Measurements from ENCODE around the gene IMMT. TPM values are rescaled to one million over a fixed set of nuclear protein-coding genes. Genes with fewer than 3 reads are reported as not detected.

The IMMT gene
- total and polyA plus RNA-seq, 9 of the 15 experiments (the other 6 are each of a cell fraction or from before 2014, with no cell fraction given) = 119 to 294 (median 140) TPM

DNA sequence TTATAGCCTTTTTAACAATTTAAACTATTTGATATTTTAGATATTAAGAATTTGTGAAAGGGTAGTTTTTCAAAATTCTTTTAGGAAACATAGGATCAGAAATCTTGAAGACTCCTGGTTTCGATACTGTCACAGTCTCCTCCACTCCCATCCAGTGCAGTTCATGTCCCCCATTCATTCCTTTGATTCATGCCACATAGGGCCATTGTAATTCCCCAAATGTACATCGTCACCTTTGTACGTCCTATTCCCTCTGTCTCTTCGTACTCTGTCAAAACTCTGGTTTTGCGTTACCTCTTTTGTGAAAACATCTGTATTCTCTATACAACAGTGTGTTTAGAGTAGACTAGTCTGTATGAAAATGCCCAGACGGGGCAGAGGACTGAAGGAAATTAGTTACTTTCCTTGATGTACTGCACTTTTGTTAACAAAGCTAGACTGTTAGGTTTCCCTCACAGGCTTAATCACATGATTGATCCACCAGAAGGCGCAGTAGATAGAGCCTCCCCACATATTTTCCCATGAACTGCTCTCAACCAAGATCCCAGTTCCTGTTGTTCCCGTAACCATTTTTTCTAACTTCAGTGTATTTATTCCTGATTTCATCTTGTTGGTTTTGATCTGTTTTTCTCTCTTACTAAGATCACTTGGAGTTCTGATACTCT lies 6.5 kb upstream of the IMMT start (continued):
- TF ChIP-seq, protein P1, sequence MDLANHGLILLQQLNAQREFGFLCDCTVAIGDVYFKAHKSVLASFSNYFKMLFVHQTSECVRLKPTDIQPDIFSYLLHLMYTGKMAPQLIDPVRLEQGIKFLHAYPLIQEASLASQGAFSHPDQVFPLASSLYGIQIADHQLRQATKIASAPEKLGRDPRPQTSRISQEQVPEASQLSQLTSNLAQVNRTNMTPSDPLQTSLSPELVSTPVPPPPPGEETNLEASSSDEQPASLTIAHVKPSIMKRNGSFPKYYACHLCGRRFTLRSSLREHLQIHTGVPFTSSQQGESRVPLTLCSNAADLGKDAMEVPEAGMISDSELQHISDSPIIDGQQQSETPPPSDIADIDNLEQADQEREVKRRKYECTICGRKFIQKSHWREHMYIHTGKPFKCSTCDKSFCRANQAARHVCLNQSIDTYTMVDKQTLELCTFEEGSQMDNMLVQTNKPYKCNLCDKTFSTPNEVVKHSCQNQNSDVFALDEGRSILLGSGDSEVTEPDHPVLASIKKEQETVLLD (IDR thresholded peaks at IDR 0.05) = peak; percentile 28; the same call in 1 of the 2 replicates
- TF ChIP-seq HOXB6 (CRISPR knock-in tag; IDR thresholded peaks at IDR 0.05; ENCODE audit: borderline replicate concordance) = no peak
- TF ChIP-seq KLF16 (IDR thresholded peaks at IDR 0.05) = no peak
- TF ChIP-seq RBM25 (IDR thresholded peaks at IDR 0.05; ENCODE audit: low read depth, low read length, severe bottlenecking) = no peak
- TF ChIP-seq POLR2A (conservative IDR thresholded peaks at IDR 0.05) = 0 out of 2 replicates have a peak, but pooled peaks have one; percentile 34
- TF ChIP-seq EGR1 (conservative IDR thresholded peaks at IDR 0.05) = no peak
- peak; percentile 40 for TF ChIP-seq BRD9 (IDR thresholded peaks at IDR 0.05; ENCODE audit: low read depth, partially characterized antibody)
- TF ChIP-seq ARID1B (IDR thresholded peaks at IDR 0.05) = peak; percentile 82
- no peak for TF ChIP-seq HDAC2 (IDR thresholded peaks at IDR 0.05)
- TF ChIP-seq RAD51 (IDR thresholded peaks at IDR 0.05; ENCODE audit: borderline replicate concordance, low read depth) = peak; percentile 61; the same call in 1 of the 2 replicates
- TF ChIP-seq BDP1 (IDR thresholded peaks at IDR 0.05; ENCODE audit: insufficient read depth, insufficient read length) = no peak
- no peak for TF ChIP-seq VEZF1 (CRISPR knock-in tag; IDR thresholded peaks at IDR 0.05)
- 0 out of 2 replicates have a peak, but pooled peaks have one; percentile 1 for TF ChIP-seq GABPA (tag; conservative IDR thresholded peaks at IDR 0.05; ENCODE audit: low read depth)
- TF ChIP-seq, protein P2, sequence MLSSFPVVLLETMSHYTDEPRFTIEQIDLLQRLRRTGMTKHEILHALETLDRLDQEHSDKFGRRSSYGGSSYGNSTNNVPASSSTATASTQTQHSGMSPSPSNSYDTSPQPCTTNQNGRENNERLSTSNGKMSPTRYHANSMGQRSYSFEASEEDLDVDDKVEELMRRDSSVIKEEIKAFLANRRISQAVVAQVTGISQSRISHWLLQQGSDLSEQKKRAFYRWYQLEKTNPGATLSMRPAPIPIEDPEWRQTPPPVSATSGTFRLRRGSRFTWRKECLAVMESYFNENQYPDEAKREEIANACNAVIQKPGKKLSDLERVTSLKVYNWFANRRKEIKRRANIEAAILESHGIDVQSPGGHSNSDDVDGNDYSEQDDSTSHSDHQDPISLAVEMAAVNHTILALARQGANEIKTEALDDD (IDR thresholded peaks at IDR 0.05) = peak; percentile 90
- TF ChIP-seq TEAD1 (CRISPR knock-in tag; IDR thresholded peaks at IDR 0.05) = no peak
- TF ChIP-seq, protein P3, sequence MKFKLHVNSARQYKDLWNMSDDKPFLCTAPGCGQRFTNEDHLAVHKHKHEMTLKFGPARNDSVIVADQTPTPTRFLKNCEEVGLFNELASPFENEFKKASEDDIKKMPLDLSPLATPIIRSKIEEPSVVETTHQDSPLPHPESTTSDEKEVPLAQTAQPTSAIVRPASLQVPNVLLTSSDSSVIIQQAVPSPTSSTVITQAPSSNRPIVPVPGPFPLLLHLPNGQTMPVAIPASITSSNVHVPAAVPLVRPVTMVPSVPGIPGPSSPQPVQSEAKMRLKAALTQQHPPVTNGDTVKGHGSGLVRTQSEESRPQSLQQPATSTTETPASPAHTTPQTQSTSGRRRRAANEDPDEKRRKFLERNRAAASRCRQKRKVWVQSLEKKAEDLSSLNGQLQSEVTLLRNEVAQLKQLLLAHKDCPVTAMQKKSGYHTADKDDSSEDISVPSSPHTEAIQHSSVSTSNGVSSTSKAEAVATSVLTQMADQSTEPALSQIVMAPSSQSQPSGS (CRISPR knock-in tag; IDR thresholded peaks at IDR 0.05) = no peak
- TF ChIP-seq POLR3G (IDR thresholded peaks at IDR 0.05; ENCODE audit: extremely low read depth, insufficient read length, insufficient replicate concordance) = no peak
- peak; percentile 50; the same call in 1 of the 2 replicates for TF ChIP-seq MTA3 (IDR thresholded peaks at IDR 0.05; ENCODE audit: borderline replicate concordance)
- TF ChIP-seq, protein P4, sequence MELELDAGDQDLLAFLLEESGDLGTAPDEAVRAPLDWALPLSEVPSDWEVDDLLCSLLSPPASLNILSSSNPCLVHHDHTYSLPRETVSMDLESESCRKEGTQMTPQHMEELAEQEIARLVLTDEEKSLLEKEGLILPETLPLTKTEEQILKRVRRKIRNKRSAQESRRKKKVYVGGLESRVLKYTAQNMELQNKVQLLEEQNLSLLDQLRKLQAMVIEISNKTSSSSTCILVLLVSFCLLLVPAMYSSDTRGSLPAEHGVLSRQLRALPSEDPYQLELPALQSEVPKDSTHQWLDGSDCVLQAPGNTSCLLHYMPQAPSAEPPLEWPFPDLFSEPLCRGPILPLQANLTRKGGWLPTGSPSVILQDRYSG (tag; conservative IDR thresholded peaks at IDR 0.05; ENCODE audit: low read depth) = 0 out of 2 replicates have a peak, but pooled peaks have one; percentile 34
- TF ChIP-seq CTBP1 (IDR thresholded peaks at IDR 0.05; ENCODE audit: borderline replicate concordance) = peak; percentile 47; the same call in 1 of the 2 replicates
- TF ChIP-seq ZNF507 (tag; conservative IDR thresholded peaks at IDR 0.05) = no peak

Data from K562 (cell line).